Activated gamma-delta T cell (primary cell): ENCODE data around the gene MEA1.

Experiments used
- DNase-seq: peaks from one replicate; lab custom pipeline; 2025; lab: John Stamatoyannopoulos, UW

The MEA1 gene

GRCh38 chr6:43038727-43039126, 25.0 kb upstream of the MEA1 start:
- DNase-seq = no peak

GRCh38 chr6:43037706-43038105, 24.0 kb upstream of the MEA1 start:
- no peak for DNase-seq

GRCh38 chr6:43037197-43037596, 23.5 kb upstream of the MEA1 start:
- DNase-seq = no peak

- DNase-seq = no peak
These were observed 23.0 kb upstream of the MEA1 start for GRCh38 chr6:43036712-43037111.

- no peak for DNase-seq
These were observed 21.9 kb upstream of the MEA1 start for GRCh38 chr6:43035495-43036194.

GRCh38 chr6:43034190-43034525, 20.4 kb upstream of the MEA1 start:
- DNase-seq = no peak

GRCh38 chr6:43033496-43034189, 19.9 kb upstream of the MEA1 start:
- no peak for DNase-seq

- no peak for DNase-seq
These were observed 18.6 kb upstream of the MEA1 start for GRCh38 chr6:43032326-43032725.

GRCh38 chr6:43029120-43029519, 15.4 kb upstream of the MEA1 start:
- DNase-seq = no peak

GRCh38 chr6:43026365-43026764, 12.6 kb upstream of the MEA1 start:
- no peak for DNase-seq

GRCh38 chr6:43024436-43024835, 10.7 kb upstream of the MEA1 start:
- DNase-seq = no peak

- DNase-seq = peak; percentile 37
These were observed 7.7 kb upstream of the MEA1 start, which contains the start of gene RRP36 for GRCh38 chr6:43021270-43022047. RRP36 (plus strand) TSS chr6:43021623; CDS start chr6:43021655, 32 bp downstream.

- DNase-seq = no peak
These were observed 7.1 kb upstream of the MEA1 start for GRCh38 chr6:43020847-43021246.

GRCh38 chr6:43020052-43020705, 6.4 kb upstream of the MEA1 start:
- no peak for DNase-seq

GRCh38 chr6:43019152-43019551, 5.4 kb upstream of the MEA1 start:
- DNase-seq = no peak

- no peak for DNase-seq
These were observed 3.2 kb upstream of the MEA1 start for GRCh38 chr6:43016943-43017334.

- no peak for DNase-seq
These were observed 2.6 kb upstream of the MEA1 start for GRCh38 chr6:43016176-43016942.

- no peak for DNase-seq
These were observed 726 bp upstream of the MEA1 start for GRCh38 chr6:43014434-43014909.

- DNase-seq = no peak
These were observed 476 bp downstream of the MEA1 start for GRCh38 chr6:43013097-43013842.

GRCh38 chr6:43012364-43012763, 1.4 kb downstream of the MEA1 start:
- DNase-seq = no peak

- no peak for DNase-seq
These were observed 2.5 kb downstream of the MEA1 start for GRCh38 chr6:43011207-43011606.
